Measurements from ENCODE around the gene GOLGA6L7.
"Not testable (repeated sequence)": the region's sequence is repeated elsewhere in the genome, so short reads cannot be mapped to it uniquely, and the experiment has no call there.

Gene GOLGA6L7

GRCh38 chr15:28844147-28844546 lies 4.3 kb downstream of the GOLGA6L7 start:
- not testable (repeated sequence) for H3K9ac ChIP-seq (ENCODE audit: low read length); H4K20me1 ChIP-seq (ENCODE audit: insufficient read depth, low read length); H3K4me1 ChIP-seq (ENCODE audit: low read length); DNase-seq; H3K79me2 ChIP-seq (ENCODE audit: low read length); H3K9me3 ChIP-seq (replicated peaks; ENCODE audit: insufficient read depth, low read length); H3K27ac ChIP-seq (ENCODE audit: low read length); H2AFZ ChIP-seq (ENCODE audit: low read length); H3K4me3 ChIP-seq (ENCODE audit: low read length); H3F3A ChIP-seq (ENCODE audit: insufficient read depth, low read length); H3K9me2 ChIP-seq (replicated peaks; ENCODE audit: insufficient read depth, low read length); H3K4me2 ChIP-seq (ENCODE audit: low read depth, low read length); H3K27me3 ChIP-seq (replicated peaks; ENCODE audit: insufficient read depth, low read length); H3K36me3 ChIP-seq (replicated peaks; ENCODE audit: insufficient read depth, low read length)

DNA sequence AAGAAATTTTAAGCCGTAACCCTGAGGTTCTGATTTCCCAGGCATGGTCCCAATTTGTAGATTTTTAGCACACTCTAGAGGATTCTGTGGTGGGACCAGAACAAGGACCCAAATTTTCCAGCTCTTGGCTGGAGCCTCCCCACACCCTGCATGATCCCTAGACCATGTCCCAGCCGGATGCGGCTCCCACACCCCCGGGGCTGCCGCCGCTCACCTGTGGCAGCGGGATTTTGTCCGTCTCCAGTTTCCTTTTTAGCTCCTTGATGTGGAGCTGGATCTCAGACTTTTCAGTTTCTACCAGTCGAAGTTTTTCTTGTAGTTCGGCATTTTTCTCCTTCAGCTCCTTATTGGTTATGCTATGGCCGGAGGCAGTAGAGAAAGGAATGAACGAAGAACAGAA lies 4.9 kb downstream of the GOLGA6L7 start:
- H3K9me2 ChIP-seq (replicated peaks; ENCODE audit: insufficient read depth, low read length); H3F3A ChIP-seq (ENCODE audit: insufficient read depth, low read length); H2AFZ ChIP-seq (ENCODE audit: low read length); DNase-seq; H3K79me2 ChIP-seq (ENCODE audit: low read length); H3K27ac ChIP-seq (ENCODE audit: low read length); H3K27me3 ChIP-seq (replicated peaks; ENCODE audit: insufficient read depth, low read length); H3K4me3 ChIP-seq (ENCODE audit: low read length); H3K9ac ChIP-seq (ENCODE audit: low read length); H4K20me1 ChIP-seq (ENCODE audit: insufficient read depth, low read length); H3K4me2 ChIP-seq (ENCODE audit: low read depth, low read length); H3K36me3 ChIP-seq (replicated peaks; ENCODE audit: insufficient read depth, low read length); H3K9me3 ChIP-seq (replicated peaks; ENCODE audit: insufficient read depth, low read length); H3K4me1 ChIP-seq (ENCODE audit: low read length): not testable (repeated sequence)

GRCh38 chr15:28842210-28842609 lies 6.2 kb downstream of the GOLGA6L7 start:
- H3K4me1 ChIP-seq (ENCODE audit: low read length); DNase-seq; H3K36me3 ChIP-seq (replicated peaks; ENCODE audit: insufficient read depth, low read length): not testable (repeated sequence)

GRCh38 chr15:28840285-28840684 lies 8.2 kb downstream of the GOLGA6L7 start:
- H3K27ac ChIP-seq (ENCODE audit: low read length); H4K20me1 ChIP-seq (ENCODE audit: insufficient read depth, low read length); H3K79me2 ChIP-seq (ENCODE audit: low read length); H3K9ac ChIP-seq (ENCODE audit: low read length); DNase-seq; H2AFZ ChIP-seq (ENCODE audit: low read length); H3K9me3 ChIP-seq (replicated peaks; ENCODE audit: insufficient read depth, low read length); H3K4me3 ChIP-seq (ENCODE audit: low read length); H3K36me3 ChIP-seq (replicated peaks; ENCODE audit: insufficient read depth, low read length); H3K27me3 ChIP-seq (replicated peaks; ENCODE audit: insufficient read depth, low read length); H3K4me2 ChIP-seq (ENCODE audit: low read depth, low read length); H3K9me2 ChIP-seq (replicated peaks; ENCODE audit: insufficient read depth, low read length); H3K4me1 ChIP-seq (ENCODE audit: low read length); H3F3A ChIP-seq (ENCODE audit: insufficient read depth, low read length): not testable (repeated sequence)

More at GRCh38 chr15:28842210-28842609, 6.2 kb downstream of the GOLGA6L7 start:
- H4K20me1 ChIP-seq (ENCODE audit: insufficient read depth, low read length); H3K9ac ChIP-seq (ENCODE audit: low read length); H3K27ac ChIP-seq (ENCODE audit: low read length); H3F3A ChIP-seq (ENCODE audit: insufficient read depth, low read length); H3K9me3 ChIP-seq (replicated peaks; ENCODE audit: insufficient read depth, low read length); H3K4me2 ChIP-seq (ENCODE audit: low read depth, low read length); H3K27me3 ChIP-seq (replicated peaks; ENCODE audit: insufficient read depth, low read length); H3K79me2 ChIP-seq (ENCODE audit: low read length); H3K4me3 ChIP-seq (ENCODE audit: low read length); H2AFZ ChIP-seq (ENCODE audit: low read length); H3K9me2 ChIP-seq (replicated peaks; ENCODE audit: insufficient read depth, low read length): not testable (repeated sequence)

DNA sequence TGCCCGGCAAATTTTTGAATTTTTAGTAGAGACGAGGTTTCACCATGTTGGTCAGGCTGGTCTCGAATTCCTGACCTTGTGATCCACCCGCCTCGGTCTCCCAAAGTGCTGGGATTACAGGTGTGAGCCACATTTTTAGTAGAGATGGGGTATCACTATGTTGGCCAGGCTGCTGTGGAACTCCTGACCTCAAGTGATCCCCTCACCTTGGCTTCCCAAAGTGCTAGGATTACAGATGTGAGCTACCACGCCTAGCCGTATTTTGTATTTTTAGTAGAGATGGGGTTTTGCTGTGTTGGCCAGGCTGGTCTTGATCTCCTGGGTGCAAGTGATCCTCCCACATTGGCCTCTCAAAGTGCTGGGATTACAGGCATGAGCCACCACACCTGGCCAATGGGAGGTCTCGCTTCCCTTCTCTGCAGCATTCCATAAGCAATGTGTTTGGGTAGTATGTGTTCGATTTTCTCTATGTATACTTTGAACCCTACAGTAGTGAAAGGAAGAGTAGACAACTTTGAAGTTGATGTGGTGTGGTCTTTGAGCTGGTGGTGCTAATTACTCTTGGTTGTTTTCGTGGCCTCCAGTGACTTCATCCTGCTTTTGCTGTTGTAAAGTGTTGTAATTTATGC lies 13.4 kb downstream of the GOLGA6L7 start:
- not testable (repeated sequence) for H3F3A ChIP-seq (ENCODE audit: insufficient read depth, low read length); H3K9me3 ChIP-seq (replicated peaks; ENCODE audit: insufficient read depth, low read length); H3K36me3 ChIP-seq (replicated peaks; ENCODE audit: insufficient read depth, low read length); H3K9ac ChIP-seq (ENCODE audit: low read length); H3K4me2 ChIP-seq (ENCODE audit: low read depth, low read length); H3K27ac ChIP-seq (ENCODE audit: low read length); H4K20me1 ChIP-seq (ENCODE audit: insufficient read depth, low read length); H2AFZ ChIP-seq (ENCODE audit: low read length); H3K4me1 ChIP-seq (ENCODE audit: low read length); H3K9me2 ChIP-seq (replicated peaks; ENCODE audit: insufficient read depth, low read length); H3K4me3 ChIP-seq (ENCODE audit: low read length); H3K79me2 ChIP-seq (ENCODE audit: low read length); H3K27me3 ChIP-seq (replicated peaks; ENCODE audit: insufficient read depth, low read length); DNase-seq

- DNase-seq; H4K20me1 ChIP-seq (ENCODE audit: insufficient read depth, low read length); H3K36me3 ChIP-seq (replicated peaks; ENCODE audit: insufficient read depth, low read length); H2AFZ ChIP-seq (ENCODE audit: low read length); H3K4me1 ChIP-seq (ENCODE audit: low read length); H3K4me2 ChIP-seq (ENCODE audit: low read depth, low read length); H3K4me3 ChIP-seq (ENCODE audit: low read length); H3K27me3 ChIP-seq (replicated peaks; ENCODE audit: insufficient read depth, low read length); H3K27ac ChIP-seq (ENCODE audit: low read length); H3F3A ChIP-seq (ENCODE audit: insufficient read depth, low read length); H3K9me2 ChIP-seq (replicated peaks; ENCODE audit: insufficient read depth, low read length); H3K9ac ChIP-seq (ENCODE audit: low read length); H3K9me3 ChIP-seq (replicated peaks; ENCODE audit: insufficient read depth, low read length); H3K79me2 ChIP-seq (ENCODE audit: low read length): not testable (repeated sequence)
These were observed 16.4 kb downstream of the GOLGA6L7 start for GRCh38 chr15:28831897-28832587.

GRCh38 chr15:28821420-28821819 lies 27.0 kb downstream of the GOLGA6L7 start:
- H3K27me3 ChIP-seq (replicated peaks; ENCODE audit: insufficient read depth, low read length); H3K9me2 ChIP-seq (replicated peaks; ENCODE audit: insufficient read depth, low read length); H3K4me3 ChIP-seq (ENCODE audit: low read length); H4K20me1 ChIP-seq (ENCODE audit: insufficient read depth, low read length); H3K79me2 ChIP-seq (ENCODE audit: low read length); H3K36me3 ChIP-seq (replicated peaks; ENCODE audit: insufficient read depth, low read length); H3F3A ChIP-seq (ENCODE audit: insufficient read depth, low read length); H2AFZ ChIP-seq (ENCODE audit: low read length); H3K4me1 ChIP-seq (ENCODE audit: low read length); DNase-seq; H3K27ac ChIP-seq (ENCODE audit: low read length); H3K4me2 ChIP-seq (ENCODE audit: low read depth, low read length); H3K9me3 ChIP-seq (replicated peaks; ENCODE audit: insufficient read depth, low read length); H3K9ac ChIP-seq (ENCODE audit: low read length): not testable (repeated sequence)

DNA sequence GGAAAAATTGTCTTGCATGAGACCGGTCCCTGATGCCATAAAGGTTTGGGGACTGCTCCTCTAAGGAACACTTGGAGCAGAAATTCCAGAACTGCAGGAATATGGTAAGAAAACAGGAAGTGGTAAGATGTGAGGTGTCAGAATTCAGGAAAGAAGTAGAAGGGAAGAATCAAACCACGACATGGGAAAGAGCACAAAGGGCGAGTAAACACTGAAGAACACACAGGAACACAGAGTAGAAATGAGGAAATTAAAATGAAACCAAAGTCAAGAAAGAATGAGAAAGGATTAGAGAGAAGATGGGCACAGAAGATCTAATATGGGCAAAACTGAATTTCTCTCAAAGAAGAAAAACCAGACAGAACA lies 28.5 kb downstream of the GOLGA6L7 start:
- not testable (repeated sequence) for H2AFZ ChIP-seq (ENCODE audit: low read length); DNase-seq; H3K9me3 ChIP-seq (replicated peaks; ENCODE audit: insufficient read depth, low read length); H3K4me2 ChIP-seq (ENCODE audit: low read depth, low read length); H3K4me1 ChIP-seq (ENCODE audit: low read length); H3K79me2 ChIP-seq (ENCODE audit: low read length); H3K9ac ChIP-seq (ENCODE audit: low read length); H3K4me3 ChIP-seq (ENCODE audit: low read length); H3K27me3 ChIP-seq (replicated peaks; ENCODE audit: insufficient read depth, low read length); H3F3A ChIP-seq (ENCODE audit: insufficient read depth, low read length); H4K20me1 ChIP-seq (ENCODE audit: insufficient read depth, low read length); H3K36me3 ChIP-seq (replicated peaks; ENCODE audit: insufficient read depth, low read length); H3K27ac ChIP-seq (ENCODE audit: low read length); H3K9me2 ChIP-seq (replicated peaks; ENCODE audit: insufficient read depth, low read length)

Measured in MM.1S (cell line).